Measurements from ENCODE around the gene UBE2L3.
"Not testable (repeated sequence)": the region's sequence is repeated elsewhere in the genome, so short reads cannot be mapped to it uniquely, and the experiment has no call there.

UBE2L3 gene

DNA sequence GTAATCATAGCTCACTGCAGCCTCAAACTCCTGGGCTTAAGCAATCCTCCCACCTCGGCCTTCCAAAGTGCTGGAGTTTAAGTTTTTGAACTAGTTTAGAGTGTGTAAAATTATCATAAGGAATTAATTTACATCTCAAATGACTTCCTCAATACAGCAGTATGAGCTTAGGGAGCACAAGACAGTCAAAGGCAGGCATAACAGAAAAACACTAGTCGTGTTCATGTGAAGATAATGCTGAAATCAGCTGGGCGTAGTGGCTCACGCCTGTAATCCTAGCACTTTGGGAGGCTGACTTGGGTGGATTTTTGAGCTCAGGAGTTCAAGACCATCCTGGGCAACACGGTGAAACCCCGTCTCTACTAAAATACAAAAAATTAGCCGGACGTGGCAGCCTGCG lies 36.5 kb downstream of the UBE2L3 start:
- Histone ChIP-seq H3K27me3 (replicated peaks; ENCODE audit: control insufficient read depth, insufficient read depth, low read length, poor library complexity, severe bottlenecking) (no peaks in the 10 kb centered on the region), H3K9me3 (ENCODE audit: control insufficient read depth, low read length) (no peaks in the 10 kb centered on the region), H3K36me3 (ENCODE audit: control insufficient read depth, insufficient read depth, low read length) (no peaks in the 10 kb centered on the region), H3K27ac (ENCODE audit: insufficient read depth, low read length, poor library complexity, severe bottlenecking) (no peak overlapping the region), H3K4me1 (ENCODE audit: control insufficient read depth, insufficient read depth, low read length, poor library complexity, severe bottlenecking) (peaks cover 2% of the 10 kb centered on the region), H3K4me3 (ENCODE audit: insufficient read depth, low read depth, low read length, poor library complexity, severe bottlenecking) (no peak overlapping the region)
- no peak for DNase-seq

DNA sequence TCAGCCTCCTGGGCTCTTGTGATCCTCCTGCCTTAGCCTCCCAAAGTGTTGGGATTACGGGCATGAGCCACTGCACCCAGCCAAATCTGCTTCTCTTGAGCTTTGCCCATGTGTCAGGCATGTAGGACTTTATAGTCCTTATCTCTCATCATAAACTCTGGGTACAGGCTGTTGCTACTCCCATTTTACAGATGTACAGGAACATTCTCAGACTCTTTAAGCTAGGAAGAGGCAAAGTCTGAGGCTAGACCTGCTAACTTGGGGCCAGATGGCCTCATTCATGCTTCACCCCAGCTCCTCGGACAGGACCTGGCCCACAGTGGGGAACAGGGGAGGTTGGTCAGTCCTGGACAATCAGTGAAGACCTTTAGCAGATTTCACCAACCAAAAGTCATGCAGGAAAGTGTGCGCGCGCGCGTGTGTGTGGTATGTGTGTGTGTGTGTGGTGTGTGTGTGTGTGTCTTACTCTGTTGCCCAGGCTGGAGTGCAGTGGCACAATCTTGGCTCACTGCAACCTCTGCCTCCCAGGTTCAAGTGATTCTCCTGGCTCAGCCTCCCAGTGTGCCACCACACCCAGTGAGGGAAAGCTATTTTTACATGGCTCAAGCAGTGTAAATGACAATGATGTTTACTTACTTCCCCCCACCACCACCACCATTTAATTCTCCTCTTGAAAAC lies 38.5 kb downstream of the UBE2L3 start:
- DNase-seq = no peak
- Histone ChIP-seq H3K9me3 (ENCODE audit: control insufficient read depth, low read length) (no peaks in the 10 kb centered on the region), H3K36me3 (ENCODE audit: control insufficient read depth, insufficient read depth, low read length) (peaks cover 7% of the 10 kb centered on the region), H3K4me3 (ENCODE audit: insufficient read depth, low read depth, low read length, poor library complexity, severe bottlenecking) (no peak overlapping the region), H3K27ac (ENCODE audit: insufficient read depth, low read length, poor library complexity, severe bottlenecking) (no peak overlapping the region), H3K27me3 (replicated peaks; ENCODE audit: control insufficient read depth, insufficient read depth, low read length, poor library complexity, severe bottlenecking) (no peaks in the 10 kb centered on the region), H3K4me1 (ENCODE audit: control insufficient read depth, insufficient read depth, low read length, poor library complexity, severe bottlenecking) (peaks cover 2% of the 10 kb centered on the region)

DNA sequence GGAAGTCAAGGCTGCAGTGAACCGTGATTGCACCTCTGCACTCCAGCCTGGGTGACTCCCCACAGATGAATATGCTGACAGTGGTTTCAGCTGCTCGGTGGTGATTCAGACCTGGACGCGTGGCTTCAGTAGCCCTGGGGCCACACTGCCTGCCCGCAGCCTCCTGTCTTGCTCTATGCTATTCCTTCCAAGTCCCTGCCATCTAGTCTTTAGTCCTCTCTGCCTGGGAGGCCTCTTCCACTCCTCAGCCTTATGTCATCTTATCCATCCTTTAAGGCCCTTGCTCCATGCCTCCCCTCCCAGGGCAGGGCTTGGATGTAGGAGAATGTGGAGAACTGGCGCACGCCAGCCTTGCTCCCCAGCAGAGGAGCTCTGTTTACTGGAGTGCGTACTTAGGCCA lies 39.3 kb downstream of the UBE2L3 start:
- no peak for DNase-seq
- H3K27me3 ChIP-seq (replicated peaks; ENCODE audit: control insufficient read depth, insufficient read depth, low read length, poor library complexity, severe bottlenecking) = no peaks in the 10 kb centered on the region
- no peaks in the 10 kb centered on the region for H3K9me3 ChIP-seq (ENCODE audit: control insufficient read depth, low read length)
- H3K36me3 ChIP-seq (ENCODE audit: control insufficient read depth, insufficient read depth, low read length) = peaks cover 14% of the 10 kb centered on the region
- no peak overlapping the region for H3K27ac ChIP-seq (ENCODE audit: insufficient read depth, low read length, poor library complexity, severe bottlenecking)
- H3K4me1 ChIP-seq (ENCODE audit: control insufficient read depth, insufficient read depth, low read length, poor library complexity, severe bottlenecking) = peaks cover 2% of the 10 kb centered on the region
- H3K4me3 ChIP-seq (ENCODE audit: insufficient read depth, low read depth, low read length, poor library complexity, severe bottlenecking) = no peak overlapping the region

- H3K9me3 ChIP-seq (ENCODE audit: control insufficient read depth, low read length); DNase-seq; H3K4me3 ChIP-seq (ENCODE audit: insufficient read depth, low read depth, low read length, poor library complexity, severe bottlenecking); H3K27ac ChIP-seq (ENCODE audit: insufficient read depth, low read length, poor library complexity, severe bottlenecking); H3K4me1 ChIP-seq (ENCODE audit: control insufficient read depth, insufficient read depth, low read length, poor library complexity, severe bottlenecking); H3K27me3 ChIP-seq (replicated peaks; ENCODE audit: control insufficient read depth, insufficient read depth, low read length, poor library complexity, severe bottlenecking): not testable (repeated sequence)
- H3K36me3 ChIP-seq (ENCODE audit: control insufficient read depth, insufficient read depth, low read length) = peaks cover 37% of the 10 kb centered on the region
These were observed 42.1 kb downstream of the UBE2L3 start for GRCh38 chr22:21609556-21610157.

GRCh38 chr22:21611210-21611977 lies 43.9 kb downstream of the UBE2L3 start:
- Histone ChIP-seq H3K36me3 (ENCODE audit: control insufficient read depth, insufficient read depth, low read length) (peaks cover 48% of the 10 kb centered on the region), H3K27ac (ENCODE audit: insufficient read depth, low read length, poor library complexity, severe bottlenecking) (no peak overlapping the region)

DNA sequence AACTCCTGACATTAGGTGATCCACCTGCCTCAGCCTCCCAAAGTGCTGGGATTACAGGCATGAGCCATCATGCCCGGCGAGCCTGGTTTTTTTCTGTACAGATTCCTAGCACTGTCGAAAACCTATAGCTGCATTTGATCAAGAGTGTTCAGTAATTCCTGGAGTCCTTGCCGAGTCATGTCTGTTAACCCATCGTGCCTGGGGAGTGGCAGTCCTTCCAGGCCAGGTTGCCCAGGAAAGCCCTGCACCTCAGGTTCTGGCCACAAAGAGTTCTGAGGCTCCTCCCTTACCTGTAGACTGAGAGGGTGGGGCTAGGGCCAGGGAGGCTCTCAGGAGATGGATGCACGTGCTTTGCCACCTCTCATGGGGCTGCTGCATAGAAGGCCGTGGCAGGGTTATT lies 45.3 kb downstream of the UBE2L3 start:
- H3K4me3 ChIP-seq (ENCODE audit: insufficient read depth, low read depth, low read length, poor library complexity, severe bottlenecking) = no peak overlapping the region
- no peaks in the 10 kb centered on the region for H3K4me1 ChIP-seq (ENCODE audit: control insufficient read depth, insufficient read depth, low read length, poor library complexity, severe bottlenecking)
- H3K9me3 ChIP-seq (ENCODE audit: control insufficient read depth, low read length) = no peaks in the 10 kb centered on the region
- H3K36me3 ChIP-seq (ENCODE audit: control insufficient read depth, insufficient read depth, low read length) = peaks cover 48% of the 10 kb centered on the region
- no peaks in the 10 kb centered on the region for H3K27me3 ChIP-seq (replicated peaks; ENCODE audit: control insufficient read depth, insufficient read depth, low read length, poor library complexity, severe bottlenecking)
- no peak overlapping the region for H3K27ac ChIP-seq (ENCODE audit: insufficient read depth, low read length, poor library complexity, severe bottlenecking)
- DNase-seq = no peak

More at GRCh38 chr22:21611210-21611977, 43.9 kb downstream of the UBE2L3 start:
- H3K4me1 ChIP-seq (ENCODE audit: control insufficient read depth, insufficient read depth, low read length, poor library complexity, severe bottlenecking) = peaks cover 2% of the 10 kb centered on the region
- DNase-seq = no peak
- H3K27me3 ChIP-seq (replicated peaks; ENCODE audit: control insufficient read depth, insufficient read depth, low read length, poor library complexity, severe bottlenecking) = no peaks in the 10 kb centered on the region
- no peak overlapping the region for H3K4me3 ChIP-seq (ENCODE audit: insufficient read depth, low read depth, low read length, poor library complexity, severe bottlenecking)
- H3K9me3 ChIP-seq (ENCODE audit: control insufficient read depth, low read length) = no peaks in the 10 kb centered on the region

DNA sequence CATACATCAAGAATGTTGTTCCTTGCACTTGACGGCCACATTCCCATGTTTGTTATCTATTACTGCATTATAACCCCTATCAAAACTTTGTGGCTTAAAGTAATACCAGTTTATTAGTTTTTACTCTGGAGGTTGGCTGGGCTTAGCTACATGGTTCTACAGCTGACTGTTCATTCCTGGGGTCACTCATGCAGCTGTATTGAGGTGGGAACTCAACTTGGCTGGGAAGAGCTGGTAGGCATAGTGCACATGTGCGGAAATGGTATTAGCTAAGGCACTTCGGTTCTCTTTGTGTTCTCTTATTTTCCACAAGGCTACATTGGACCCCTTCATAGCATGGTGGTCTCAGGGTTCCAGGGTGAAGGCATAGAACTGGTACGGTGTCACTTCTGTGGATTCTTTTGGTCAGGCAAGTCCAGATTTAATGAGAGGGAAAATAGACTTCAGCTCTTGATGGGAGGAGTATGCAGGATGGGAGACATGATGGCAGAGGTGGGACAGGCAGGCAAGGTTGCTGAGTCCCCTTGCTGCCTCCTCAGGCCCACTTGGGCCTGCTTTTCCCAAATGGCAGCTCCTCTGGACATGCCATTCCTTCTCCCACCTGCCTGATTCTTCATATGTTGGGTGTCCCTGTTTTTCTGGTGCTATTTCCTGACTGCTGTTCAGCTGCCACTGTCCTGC lies 46.2 kb downstream of the UBE2L3 start:
- Histone ChIP-seq H3K4me1 (ENCODE audit: control insufficient read depth, insufficient read depth, low read length, poor library complexity, severe bottlenecking) (no peaks in the 10 kb centered on the region), H3K36me3 (ENCODE audit: control insufficient read depth, insufficient read depth, low read length) (peaks cover 48% of the 10 kb centered on the region), H3K4me3 (ENCODE audit: insufficient read depth, low read depth, low read length, poor library complexity, severe bottlenecking) (no peak overlapping the region), H3K27me3 (replicated peaks; ENCODE audit: control insufficient read depth, insufficient read depth, low read length, poor library complexity, severe bottlenecking) (no peaks in the 10 kb centered on the region), H3K9me3 (ENCODE audit: control insufficient read depth, low read length) (no peaks in the 10 kb centered on the region), H3K27ac (ENCODE audit: insufficient read depth, low read length, poor library complexity, severe bottlenecking) (no peak overlapping the region)
- DNase-seq = no peak

DNA sequence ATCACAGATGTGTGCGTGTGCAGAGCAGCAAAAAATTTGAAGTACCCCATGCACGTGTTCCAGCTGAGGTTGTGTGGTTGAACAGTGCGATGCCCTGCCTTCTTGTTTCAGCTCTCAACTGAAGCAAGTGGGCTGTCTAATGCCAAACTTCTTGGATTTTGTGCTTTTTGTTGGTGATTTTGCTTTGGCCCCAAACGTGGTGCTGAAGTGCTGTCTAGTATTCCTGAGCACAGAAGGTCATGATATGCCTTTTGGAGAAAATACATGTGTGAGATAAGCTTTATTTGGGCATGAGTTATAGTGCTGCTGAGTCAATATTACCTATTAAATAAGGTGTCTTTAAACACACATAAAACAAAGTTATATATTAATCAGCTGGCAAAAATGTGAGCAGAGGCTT lies 48.2 kb downstream of the UBE2L3 start:
- DNase-seq = no peak
- no peak overlapping the region for H3K27ac ChIP-seq (ENCODE audit: insufficient read depth, low read length, poor library complexity, severe bottlenecking)
- H3K27me3 ChIP-seq (replicated peaks; ENCODE audit: control insufficient read depth, insufficient read depth, low read length, poor library complexity, severe bottlenecking) = no peaks in the 10 kb centered on the region
- H3K4me1 ChIP-seq (ENCODE audit: control insufficient read depth, insufficient read depth, low read length, poor library complexity, severe bottlenecking) = no peaks in the 10 kb centered on the region
- peaks cover 43% of the 10 kb centered on the region for H3K36me3 ChIP-seq (ENCODE audit: control insufficient read depth, insufficient read depth, low read length)
- H3K9me3 ChIP-seq (ENCODE audit: control insufficient read depth, low read length) = no peaks in the 10 kb centered on the region
- H3K4me3 ChIP-seq (ENCODE audit: insufficient read depth, low read depth, low read length, poor library complexity, severe bottlenecking) = no peak overlapping the region

DNA sequence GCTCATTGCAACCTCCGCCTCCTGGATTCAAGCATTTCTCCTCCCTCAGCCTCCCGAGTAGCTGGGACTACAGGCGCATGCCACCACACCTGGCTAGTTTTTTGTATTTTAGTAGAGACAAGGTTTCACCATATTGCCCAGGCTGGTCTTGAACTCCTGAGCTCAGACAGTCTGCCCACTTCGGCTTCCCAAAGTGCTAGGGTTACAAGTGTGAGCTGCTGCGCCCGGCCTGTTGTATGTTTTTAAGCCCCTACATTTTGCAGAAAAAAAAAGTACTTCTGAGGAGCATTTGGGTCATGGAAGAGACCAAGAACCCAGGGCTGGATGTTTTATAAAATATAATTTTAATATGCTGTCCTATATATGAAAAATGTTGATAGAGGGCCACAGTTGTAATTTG lies 49.8 kb downstream of the UBE2L3 start:
- peaks cover 33% of the 10 kb centered on the region for H3K36me3 ChIP-seq (ENCODE audit: control insufficient read depth, insufficient read depth, low read length)

More for the DNA sequence above, 49.8 kb downstream of the UBE2L3 start:
- not testable (repeated sequence) for H3K4me3 ChIP-seq (ENCODE audit: insufficient read depth, low read depth, low read length, poor library complexity, severe bottlenecking); H3K9me3 ChIP-seq (ENCODE audit: control insufficient read depth, low read length); H3K27ac ChIP-seq (ENCODE audit: insufficient read depth, low read length, poor library complexity, severe bottlenecking); H3K4me1 ChIP-seq (ENCODE audit: control insufficient read depth, insufficient read depth, low read length, poor library complexity, severe bottlenecking); DNase-seq; H3K27me3 ChIP-seq (replicated peaks; ENCODE audit: control insufficient read depth, insufficient read depth, low read length, poor library complexity, severe bottlenecking)
